Dedifferentiated amniotic fluid mesenchymal stem cell (primary cell): Measurements from ENCODE around the gene DDAH1.

Experiments
- DNase-seq: peaks from one replicate; pipeline ENCODE4 v3.0.0-alpha.2; 2016; ENCODE audit errors: extremely low spot score

Gene DDAH1

GRCh38 chr1:85328713-85329397, 136.1 kb downstream of the DDAH1 start:
- DNase-seq, result peak; percentile 90

DNA sequence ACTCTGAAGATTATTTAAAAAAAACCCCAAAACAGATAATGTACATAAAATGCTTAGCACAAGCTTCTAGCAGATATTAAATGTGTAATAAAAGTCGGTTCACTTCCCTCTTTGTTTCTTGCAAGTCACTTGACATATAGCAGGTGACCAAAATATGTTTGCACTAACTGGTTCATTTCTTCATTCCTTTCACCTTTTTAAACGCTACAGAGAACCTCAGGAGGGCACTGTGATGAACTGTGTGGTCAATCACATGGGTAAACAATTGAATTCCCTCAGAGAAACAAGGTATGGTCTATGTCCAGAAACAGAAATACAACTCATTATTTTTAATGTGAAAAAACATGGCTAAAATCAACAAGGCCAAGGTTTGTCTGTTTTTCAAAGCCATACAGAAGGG, 137.2 kb downstream of the DDAH1 start:
- DNase-seq, result no peak

- DNase-seq, result no peak
These were observed 138.1 kb downstream of the DDAH1 start for GRCh38 chr1:85326851-85327250.

DNA sequence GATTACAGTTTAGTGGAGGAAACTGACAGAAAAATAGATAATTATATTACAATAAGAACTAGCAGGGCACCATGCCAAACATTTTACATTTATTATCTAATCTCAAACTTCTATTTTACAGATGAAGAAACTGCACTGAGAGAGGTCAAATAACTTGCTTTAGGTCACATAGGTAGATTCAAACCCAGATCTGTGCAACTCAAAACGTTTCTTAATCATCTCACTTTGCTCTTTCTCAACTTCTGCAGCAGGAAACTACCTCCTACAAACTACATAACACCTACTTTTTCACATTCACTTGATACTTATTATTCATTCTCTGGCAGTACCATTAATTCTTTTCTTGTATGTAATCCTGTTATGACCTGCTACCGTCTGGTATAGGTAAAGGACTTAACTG, 138.6 kb downstream of the DDAH1 start:
- DNase-seq, result no peak

DNA sequence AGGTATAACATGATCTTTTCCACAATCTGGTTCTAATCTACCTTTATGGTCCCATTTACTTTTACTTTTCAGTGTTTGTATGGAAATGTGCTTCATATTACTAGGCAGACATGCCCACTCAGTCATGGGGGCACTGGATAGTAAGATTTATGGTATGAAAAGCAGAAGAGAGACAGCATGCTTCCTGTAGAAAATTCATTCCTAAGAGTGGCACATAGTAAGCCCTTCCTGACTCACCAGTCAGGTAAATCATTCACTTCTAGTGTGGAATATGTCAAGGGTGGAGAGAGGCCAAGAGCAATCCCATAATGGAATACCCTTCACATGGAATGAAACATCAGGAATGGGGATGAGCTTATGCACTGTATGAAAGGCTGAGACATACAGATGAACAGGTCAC, 139.0 kb downstream of the DDAH1 start:
- no peak for DNase-seq

DNA sequence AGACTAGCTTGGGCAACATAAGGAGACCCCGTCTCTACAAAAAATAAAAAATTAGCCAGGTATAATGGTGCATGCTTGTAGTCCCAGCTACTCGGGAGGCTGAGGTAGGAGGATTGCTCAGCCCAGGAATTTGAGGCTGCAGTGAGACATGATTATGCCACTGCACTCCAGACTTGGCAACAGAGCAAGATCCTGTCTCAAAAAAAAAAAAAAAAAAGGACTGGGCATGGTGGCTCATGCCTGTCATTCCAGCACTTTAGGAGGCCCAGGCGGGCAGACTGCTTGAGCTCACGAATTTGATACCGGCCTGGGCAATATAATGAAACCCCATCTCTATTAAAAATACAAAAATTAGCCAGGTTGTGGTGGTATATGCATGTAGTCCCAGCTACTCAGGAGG, 141.2 kb downstream of the DDAH1 start:
- DNase-seq, result no peak

GRCh38 chr1:85322655-85323054, 142.3 kb downstream of the DDAH1 start:
- DNase-seq, result no peak

DNA sequence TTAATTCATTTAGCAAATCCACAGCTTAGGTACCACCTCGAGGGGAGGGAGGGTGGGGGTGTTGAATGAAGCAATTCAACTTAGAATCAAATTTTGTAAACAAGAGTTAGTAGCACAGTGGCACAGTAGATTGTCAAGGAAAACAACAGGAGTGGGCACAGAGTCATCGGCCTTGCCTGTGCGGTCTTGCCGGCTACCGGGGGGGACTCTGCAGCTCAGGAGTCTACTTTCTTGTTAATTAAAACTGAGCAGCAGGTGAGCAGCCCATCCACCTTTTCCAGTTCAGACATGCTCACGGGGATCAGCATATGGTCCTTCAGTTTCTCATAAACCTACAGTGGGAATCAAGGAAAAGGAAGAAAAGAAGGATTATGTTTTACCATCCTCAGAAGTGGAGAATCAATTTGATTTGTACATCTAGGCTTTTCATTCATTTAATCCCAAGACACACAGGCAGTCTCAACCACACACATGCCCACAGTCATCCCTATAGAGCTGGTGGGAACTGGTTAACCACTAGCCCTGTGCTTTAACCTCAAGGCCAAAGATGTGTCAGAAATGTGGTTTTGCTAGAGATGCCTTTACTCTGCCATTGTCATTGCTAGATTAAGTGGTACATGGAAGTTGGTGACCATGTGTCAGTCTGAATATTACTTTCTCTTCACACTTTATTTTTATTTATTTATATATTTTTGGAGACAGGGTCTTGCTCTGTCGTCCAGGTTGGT, 143.6 kb downstream of the DDAH1 start:
- no peak for DNase-seq

DNA sequence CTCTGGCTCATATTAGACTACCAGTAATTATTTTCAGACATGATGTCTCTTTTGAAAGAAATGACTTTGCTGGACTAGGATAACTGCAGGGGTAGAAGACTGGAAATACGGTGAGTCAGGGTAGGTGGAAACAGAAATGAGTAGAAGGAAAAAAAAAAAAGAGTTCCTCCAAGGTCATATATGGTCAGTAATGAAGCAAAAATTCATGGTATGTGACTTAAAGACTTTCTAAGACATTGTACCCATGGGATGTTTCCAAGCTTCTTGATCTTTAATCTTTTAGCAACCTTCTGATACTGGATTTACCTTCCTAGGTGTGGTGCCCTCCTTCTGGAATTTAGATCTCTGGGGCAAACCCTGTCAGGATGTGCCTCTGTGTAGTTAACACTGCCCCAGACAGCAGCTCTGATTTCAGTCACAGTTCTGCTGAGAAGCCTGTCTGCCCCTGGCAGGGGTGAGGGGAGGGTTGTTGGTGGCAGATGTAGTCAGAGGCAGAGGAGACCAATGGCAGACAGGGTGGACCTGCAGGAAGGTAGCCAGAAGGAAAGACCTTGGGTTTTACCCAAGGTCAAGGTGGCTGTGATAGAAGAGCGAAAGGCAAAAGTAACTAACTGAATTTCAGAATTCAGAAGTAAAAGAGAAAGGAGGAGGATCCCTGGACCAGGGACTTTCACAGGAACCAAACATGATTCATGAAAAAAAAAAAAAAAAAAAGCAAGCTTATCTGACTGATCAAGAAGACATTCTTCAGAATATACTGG, 144.4 kb downstream of the DDAH1 start:
- peak; percentile 51 for DNase-seq

DNA sequence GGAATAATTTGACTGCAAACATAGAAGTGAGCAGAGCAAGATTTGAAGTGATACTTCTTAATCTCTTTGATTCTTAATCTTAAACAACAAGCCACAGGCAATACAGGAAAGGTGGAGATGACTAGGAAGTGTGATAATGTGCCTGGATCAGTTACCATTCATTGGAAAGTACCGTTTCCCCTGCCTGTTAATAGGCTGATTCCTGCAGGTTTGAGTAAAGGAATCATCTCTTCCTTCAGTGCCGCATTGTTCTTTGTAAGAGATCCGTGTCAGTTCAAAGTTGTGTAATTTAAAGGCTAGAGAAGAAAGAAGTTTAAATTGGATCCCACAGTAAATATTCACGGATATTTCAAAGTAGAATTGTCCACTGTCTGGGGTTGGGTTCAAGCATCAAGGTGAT, 145.0 kb downstream of the DDAH1 start:
- no peak for DNase-seq

DNA sequence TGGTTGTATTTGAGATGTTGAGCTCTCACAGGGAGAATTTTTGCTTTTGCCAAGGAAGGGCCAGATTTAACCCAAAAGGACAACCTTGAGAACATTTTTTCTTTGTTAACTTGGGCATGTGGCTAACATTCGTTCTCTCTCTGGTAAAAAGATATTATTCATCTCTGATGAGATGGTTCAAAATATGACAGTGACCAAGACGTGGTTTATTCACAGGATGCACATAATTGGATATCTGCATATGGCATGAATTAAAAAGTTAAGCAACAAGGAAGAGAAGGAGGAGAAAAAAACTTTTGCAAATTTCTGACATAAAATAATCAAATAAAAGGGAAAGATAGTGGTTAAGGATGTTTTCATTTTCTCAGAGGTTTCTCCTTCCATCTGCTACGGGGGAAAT, 145.5 kb downstream of the DDAH1 start:
- DNase-seq, result no peak

GRCh38 chr1:85318217-85318616, 146.7 kb downstream of the DDAH1 start:
- DNase-seq, result no peak

- no peak for DNase-seq
These were observed 147.4 kb downstream of the DDAH1 start for GRCh38 chr1:85317560-85317959.

DNA sequence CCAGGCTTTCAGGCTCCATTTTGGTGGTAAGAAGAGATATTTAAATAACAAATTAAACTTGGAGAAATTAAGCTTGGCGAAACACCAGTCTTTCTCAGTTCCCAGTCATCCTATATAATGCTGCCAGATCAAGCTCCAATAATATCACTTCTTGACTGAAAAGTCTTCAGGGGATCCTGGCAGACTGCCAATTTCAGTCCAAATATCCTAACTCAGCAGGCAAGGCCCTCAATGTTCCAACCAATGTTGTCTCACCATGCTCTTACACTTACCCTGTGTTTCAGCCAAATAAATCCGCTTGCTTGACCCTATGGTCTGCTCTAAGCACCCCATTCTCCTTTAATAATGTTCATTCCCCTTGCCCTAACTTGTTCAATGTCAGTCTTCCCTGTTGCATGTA, 148.6 kb downstream of the DDAH1 start:
- DNase-seq, result no peak

- no peak for DNase-seq
These were observed 149.2 kb downstream of the DDAH1 start for GRCh38 chr1:85315789-85316188.

DNA sequence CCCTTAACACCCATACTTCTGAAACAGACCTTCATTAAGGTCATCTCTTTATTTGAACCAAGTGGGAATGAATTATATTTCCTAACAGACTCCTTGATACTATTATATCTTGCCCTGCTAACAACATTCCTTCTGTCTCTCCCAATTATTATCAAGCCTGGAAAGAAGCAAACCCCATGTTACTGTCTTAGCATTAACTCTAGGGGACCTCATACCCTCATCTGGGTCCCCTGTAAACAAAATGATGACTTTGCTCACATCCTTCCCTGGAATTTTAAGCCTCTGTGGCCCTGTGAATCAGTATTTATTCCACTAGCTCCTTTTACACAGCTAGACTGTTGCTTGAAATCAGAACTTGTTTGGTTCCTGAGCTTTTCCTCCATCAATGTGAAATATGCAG, 150.2 kb downstream of the DDAH1 start:
- peak; percentile 71 for DNase-seq

DNA sequence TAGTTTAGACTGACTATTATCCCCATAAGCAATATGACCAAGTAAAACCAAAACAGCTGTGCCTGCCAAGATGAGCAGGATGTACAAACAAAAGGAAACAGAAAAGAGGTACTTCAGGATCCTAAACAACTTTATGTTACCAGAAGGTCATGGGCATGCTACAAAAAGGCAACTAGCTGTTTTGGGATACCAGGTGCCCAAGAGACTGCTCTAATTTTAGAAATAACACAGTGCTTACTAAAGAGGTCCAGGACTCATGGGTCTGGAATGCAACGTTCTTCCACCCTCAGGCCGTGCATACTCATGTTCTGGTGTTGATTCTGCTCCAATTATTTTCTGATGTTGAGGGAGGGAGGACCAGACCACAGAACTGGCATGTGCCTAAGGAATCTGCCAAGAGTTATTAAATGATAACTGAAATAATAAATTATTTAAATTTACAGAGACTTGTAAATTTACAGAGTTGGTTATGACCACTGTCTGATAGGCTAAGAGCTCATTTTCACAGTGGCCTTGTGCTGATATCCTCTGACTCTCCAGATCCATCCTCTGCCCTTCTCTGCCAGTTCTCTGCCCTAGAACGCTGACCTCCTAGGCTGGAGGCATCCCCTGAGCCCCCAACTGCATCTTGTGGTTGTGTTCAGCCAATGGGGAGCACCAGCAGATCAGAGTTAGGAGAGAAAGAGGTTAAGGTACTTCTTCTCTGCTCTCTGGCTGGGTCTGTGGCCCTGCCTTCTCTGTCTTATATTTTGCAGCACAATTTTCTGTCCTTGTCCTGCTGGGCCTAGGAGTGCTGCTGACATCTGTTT, 150.9 kb downstream of the DDAH1 start:
- peak; percentile 97 for DNase-seq

GRCh38 chr1:85311818-85312217, 153.1 kb downstream of the DDAH1 start:
- no peak for DNase-seq

DNA sequence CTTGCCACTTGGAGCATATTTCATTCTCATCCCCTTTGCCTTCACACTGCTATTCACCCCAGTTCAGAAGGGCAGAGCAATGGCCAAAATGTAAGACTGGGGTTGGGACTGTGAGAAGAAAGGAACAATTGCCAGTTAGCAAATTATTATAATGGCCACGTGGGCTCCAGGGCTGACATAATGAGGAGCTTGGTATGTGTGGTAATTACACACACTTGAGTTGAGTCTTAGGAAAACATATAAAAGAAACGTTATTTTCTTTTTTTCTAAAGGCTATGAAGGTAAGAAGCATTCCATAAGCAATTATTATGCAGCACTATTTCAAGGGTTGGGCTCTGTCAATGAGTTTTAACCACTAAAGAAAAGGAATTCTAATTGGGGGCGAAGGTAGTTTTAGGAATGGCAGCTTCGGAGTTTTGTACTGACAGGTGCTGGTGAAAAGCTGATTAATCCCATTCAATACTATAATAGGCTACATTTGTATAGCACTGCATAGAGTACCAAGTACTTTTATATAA, 156.1 kb downstream of the DDAH1 start:
- no peak for DNase-seq

DNA sequence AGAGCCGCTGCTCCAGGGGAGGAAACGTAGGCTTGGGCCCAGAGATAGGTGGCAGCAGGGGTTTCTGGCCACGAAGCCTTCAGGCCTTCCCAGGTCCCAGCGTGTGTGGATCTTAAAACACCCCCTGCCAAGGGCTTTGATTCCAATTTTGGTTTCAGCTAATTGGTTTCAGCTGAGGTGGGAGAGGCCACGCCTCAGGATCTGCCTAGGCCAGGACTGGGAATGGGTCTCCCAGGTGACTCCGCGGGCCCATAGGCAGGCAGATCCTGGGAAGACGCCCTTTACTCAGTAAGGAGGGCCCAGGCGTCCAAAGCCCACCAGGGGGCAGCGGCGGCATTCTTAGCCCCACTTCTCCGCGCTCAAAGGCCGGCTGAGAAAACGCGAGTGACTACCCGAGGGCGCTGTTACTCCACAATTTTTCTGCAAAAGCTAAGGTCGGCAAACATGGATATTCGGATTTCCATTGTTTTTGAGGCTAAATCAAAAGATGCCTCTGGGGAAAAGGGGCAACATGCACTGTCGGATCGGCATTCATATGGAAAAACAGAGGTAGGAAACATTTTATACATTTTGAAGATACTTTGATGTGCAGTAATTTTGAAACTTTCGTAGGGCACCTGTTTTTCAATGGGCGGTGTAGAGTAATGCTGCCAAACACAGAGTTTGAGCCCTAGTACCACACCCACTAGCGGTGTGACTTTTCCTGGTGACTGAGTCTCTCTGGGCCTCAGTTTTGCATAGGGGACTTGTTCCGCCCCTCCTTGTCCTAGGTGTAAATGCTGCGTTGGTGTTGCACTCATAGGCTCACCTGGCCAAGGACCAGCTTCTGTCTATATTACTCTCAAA, 156.7 kb downstream of the DDAH1 start:
- peak; percentile 92 for DNase-seq

GRCh38 chr1:85306236-85306635, 158.7 kb downstream of the DDAH1 start:
- no peak for DNase-seq
